Pancreas (tissue), 10 donors: ENCODE measurements around the gene ST3GAL6. TPM values are rescaled to one million over a fixed set of nuclear protein-coding genes. Genes with fewer than 3 reads are reported as not detected.
A peak's percentile ranks its signal among the peaks of the same experiment; 100 is the strongest.

Experiments used
- ATAC-seq, 4 donors: fragments of 200-7000 bp; cut with Tn5 transposase; one replicate each; pipeline versions ENCODE4 v1.8.0 to v1.9.1; 2020; ENCODE audit warnings: mild to moderate bottlenecking in 4 of 4, moderate library complexity in 4 of 4
- DNase-seq, 6 donors: peaks; one replicate each; pipeline ENCODE4 v3.0.0-alpha.2; 2020
- FAIRE-seq: peaks from 2 replicates; lab custom pipeline; 2012; peaks lifted over from hg19 to GRCh38; lab: Jason Lieb, UNC
- H3K27ac ChIP-seq, 4 donors: fragments of 200-600 bp; sonication (generic); 1 replicate in 3 of 4; 2 replicates in 1 of 4; pipeline versions ENCODE4 v1.5.0 to v1.8.0; 2020
- H3K27me3 ChIP-seq, 4 donors: fragments of 200-600 bp; one replicate each; pipeline ENCODE4 v1.8.0; 2021
- H3K36me3 ChIP-seq, 3 donors: fragments of 200-600 bp; sonication (generic) in 1 of 3; one replicate each; pipeline versions ENCODE4 v1.5.0 to v1.8.0; 2020 to 2021
- H3K4me1 ChIP-seq, 3 donors: fragments of 200-600 bp; one replicate each; pipeline ENCODE4 v1.8.0; 2021
- H3K4me3 ChIP-seq, 4 donors: fragments of 200-600 bp; sonication (generic) in 2 of 4; one replicate each; pipeline versions ENCODE4 v1.5.0 to v1.8.0; 2020 to 2021
- H3K9me3 ChIP-seq, 4 donors: fragments of 200-600 bp; one replicate each; pipeline ENCODE4 v1.8.0; 2021
- CTCF ChIP-seq, 4 donors: fragments of 200-600 bp; sonication (generic) in 3 of 4; IDR thresholded peaks; one replicate each; pipeline versions ENCODE4 v1.5.0 to v1.8.0; 2021; ENCODE audit warnings: antibody characterized with exemption in 4 of 4
- WGBS, 2 donors: extraction: QIAGEN DNeasy Blood & Tissue Kit; methylation state at CpG; one replicate each; pipeline ENCODE4 v1.1.7; 2013; 5-methylcytosine and 5-hydroxymethylcytosine counted together
- intact Hi-C, 3 donors: fragments of 100-400 bp; cut with DNase I; formaldehyde crosslinking; loops; one replicate each; pipeline versions ENCODE4 v1.11.1 to v1.14.2; 2022
- polyA plus RNA-seq, 2 donors: library from polyadenylated mRNA; stranded (reverse); fragments of 200-250 nt; gene quantifications; one replicate each; pipeline ENCODE4 v1.2.3, GENCODE V29; 2013
- total RNA-seq, 6 donors: library from RNA; stranded (reverse); fragmentation: NEBNext Ultra II Directional in 4 of 6; extraction: Animal tissue kit (Norgen Biotek cat#: 25700) in 4 of 6; gene quantifications; one replicate each; pipeline versions ENCODE4 v1.2.1 to v1.2.4, GENCODE V29; 2021 to 2023
- donor health status: healthy with polysubstance abuse.
- donor health status: DM: no; HTN: no; CAD: no; lungs with moderate emphysema.
- donor health status: DM: no; HTN: no; CAD: no.
- donor health status: control.
- donor health status: control.
- donor health status: Bipolar disorder and iron deficiency.
- donor health status: DM: yes; HTN: yes; CAD: no.
- donor health status: DM: no; HTN: no; CAD: no.
- donor health status: DM: no; HTN: no; CAD: no.
- donor health status: DM: yes; HTN: yes; CAD: no.

The ST3GAL6 gene
- total and polyA plus RNA-seq, 8 donors, result 3.6 to 16.1 (median 6.7) TPM

GRCh38 chr3:98806521-98806920 lies 43.4 kb downstream of the ST3GAL6 start:
- Histone ChIP-seq H3K4me3 (no peak overlapping the region), H3K27me3 (no peaks in the 10 kb centered on the region), H3K36me3 (peaks cover 0 to 8% (median 7%) of the 10 kb centered on the region in 3 donors), H3K9me3 (no peaks in the 10 kb centered on the region), H3K27ac (no peak overlapping the region), H3K4me1 (no peaks in the 10 kb centered on the region)
- TF ChIP-seq CTCF (IDR thresholded peaks at IDR 0.05), result no peak
- FAIRE-seq, result no peak
- intact Hi-C loops, result loop anchor here in 1 of 3 donors (5.0 kb wide), 1 partner anchor 204 kb away; no protein-coding TSS in a partner anchor
- DNase-seq, result no peak
- 65 to 73% methylated on average over 1 of the region's 1 CpG for WGBS, 2 donors
- ATAC-seq, result no peak

DNA sequence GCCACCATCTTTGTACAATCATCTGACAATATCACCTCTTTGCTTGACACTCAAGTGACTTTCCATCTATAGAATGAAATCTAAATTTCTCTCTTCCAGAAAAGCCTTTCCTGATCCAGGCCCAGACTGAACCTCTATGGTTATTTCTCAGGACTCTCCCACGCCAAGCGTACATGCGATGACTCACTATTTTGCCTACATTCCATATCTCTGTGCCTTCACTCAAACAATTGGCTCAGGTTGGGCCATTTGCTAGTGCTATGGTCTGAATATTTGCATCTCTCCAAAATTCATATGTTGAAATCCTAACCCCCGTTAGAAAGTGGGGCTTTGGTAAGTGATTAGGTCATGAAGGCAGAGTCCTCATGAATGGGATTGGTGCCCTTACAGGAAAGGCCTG lies 43.9 kb downstream of the ST3GAL6 start:
- no peak for ATAC-seq
- no peak for FAIRE-seq
- WGBS, 2 donors, result 92 to 94% methylated on average over 4 of the region's 4 CpGs
- Histone ChIP-seq H3K4me3 (no peak overlapping the region), H3K36me3 (peaks cover 0 to 8% (median 7%) of the 10 kb centered on the region in 3 donors), H3K9me3 (no peaks in the 10 kb centered on the region), H3K27me3 (no peaks in the 10 kb centered on the region), H3K4me1 (no peaks in the 10 kb centered on the region), H3K27ac (no peak overlapping the region)
- no peak for DNase-seq
- intact Hi-C loops, result loop anchor here in 1 of 3 donors (5.0 kb wide), 1 partner anchor 205 kb away; no protein-coding TSS in a partner anchor
- no peak for TF ChIP-seq CTCF (IDR thresholded peaks at IDR 0.05)

GRCh38 chr3:98807561-98807960 lies 44.4 kb downstream of the ST3GAL6 start:
- FAIRE-seq (no peak), ATAC-seq (no peak), DNase-seq (no peak)
- 91 to 92% methylated on average over 1 of the region's 1 CpG for WGBS, 2 donors
- no peak for TF ChIP-seq CTCF (IDR thresholded peaks at IDR 0.05)
- H3K4me3 ChIP-seq, result no peak overlapping the region
- H3K27ac ChIP-seq, result no peak overlapping the region
- no peaks in the 10 kb centered on the region for H3K27me3 ChIP-seq
- intact Hi-C loops, result loop anchor here in 1 of 3 donors (5.0 kb wide), 1 partner anchor 205 kb away; no protein-coding TSS in a partner anchor
- no peaks in the 10 kb centered on the region for H3K9me3 ChIP-seq
- peaks cover 0 to 8% (median 7%) of the 10 kb centered on the region in 3 donors for H3K36me3 ChIP-seq
- H3K4me1 ChIP-seq, result no peaks in the 10 kb centered on the region

DNA sequence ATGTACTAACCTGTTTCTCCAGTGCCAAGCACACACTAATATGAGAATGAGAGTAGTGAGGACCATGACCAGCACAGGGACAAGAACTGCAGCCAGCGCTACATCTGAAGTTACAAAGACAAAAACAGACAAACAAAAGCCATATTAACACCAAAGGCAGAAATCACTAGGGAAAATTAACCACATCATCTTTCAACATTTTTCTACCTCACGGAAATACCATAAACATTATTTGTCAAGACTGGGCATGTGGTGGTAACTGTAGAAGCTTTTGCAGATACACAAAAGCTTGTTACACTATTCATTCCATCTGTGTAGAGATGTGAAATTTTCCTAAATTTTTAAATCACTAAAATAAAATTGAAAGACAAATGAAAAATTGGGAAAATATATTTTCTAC lies 44.9 kb downstream of the ST3GAL6 start:
- no peak overlapping the region for H3K4me3 ChIP-seq
- intact Hi-C loops, result loop anchor here in 1 of 3 donors (5.0 kb wide), 1 partner anchor 206 kb away; no protein-coding TSS in a partner anchor
- 94 to 99% methylated on average over 2 of the region's 2 CpGs for WGBS, 2 donors
- H3K4me1 ChIP-seq, result no peaks in the 10 kb centered on the region
- peaks cover 0 to 8% (median 7%) of the 10 kb centered on the region in 3 donors for H3K36me3 ChIP-seq
- no peaks in the 10 kb centered on the region for H3K9me3 ChIP-seq
- no peak overlapping the region for H3K27ac ChIP-seq
- H3K27me3 ChIP-seq, result no peaks in the 10 kb centered on the region
- FAIRE-seq (no peak), DNase-seq (no peak), ATAC-seq (no peak)
- no peak for TF ChIP-seq CTCF (IDR thresholded peaks at IDR 0.05)

GRCh38 chr3:98809557-98809956 lies 46.4 kb downstream of the ST3GAL6 start:
- intact Hi-C loops, result loop anchor here in 1 of 3 donors (5.0 kb wide), 1 partner anchor 207 kb away; no protein-coding TSS in a partner anchor
- peaks cover 0 to 8% (median 7%) of the 10 kb centered on the region in 3 donors for H3K36me3 ChIP-seq
- no peaks in the 10 kb centered on the region for H3K27me3 ChIP-seq
- no peaks in the 10 kb centered on the region for H3K4me1 ChIP-seq
- H3K27ac ChIP-seq, result no peak overlapping the region
- ATAC-seq, result peak in 1 of 4 donors; percentile 33
- 79 to 87% methylated on average over 3 of the region's 3 CpGs for WGBS, 2 donors
- FAIRE-seq, result no peak
- no peaks in the 10 kb centered on the region for H3K9me3 ChIP-seq
- no peak overlapping the region for H3K4me3 ChIP-seq
- no peak for DNase-seq
- TF ChIP-seq CTCF (IDR thresholded peaks at IDR 0.05), result no peak
